Measurements from ENCODE around the gene MIR17HG. TPM values are rescaled to one million over a fixed set of nuclear protein-coding genes. Genes with fewer than 3 reads are reported as not detected.
A peak's percentile ranks its signal among the peaks of the same experiment; 100 is the strongest.

MIR17HG gene
- total RNA-seq, 1 donor from 2014 or later: 3.3 TPM

DNA sequence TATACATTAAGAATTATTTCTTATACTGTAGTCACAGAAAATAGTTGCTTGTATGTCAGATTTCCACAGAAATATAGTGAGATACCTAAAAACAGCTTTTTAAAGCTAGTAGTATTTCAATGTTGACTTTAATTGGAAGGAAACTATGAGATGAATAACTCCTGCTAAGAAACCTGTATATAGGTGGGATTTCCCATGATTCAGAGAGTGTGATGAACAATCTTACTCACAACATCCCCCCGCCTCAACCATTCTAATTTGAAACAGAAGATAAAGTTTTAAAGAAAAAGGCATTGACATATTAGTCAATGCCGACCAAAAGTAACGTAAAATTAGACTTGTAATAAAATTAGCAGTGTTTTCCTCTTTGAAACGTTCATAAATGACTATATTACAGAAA is 1.4 kb upstream of the MIR17HG start:
- H3K4me1 Mint-ChIP-seq (ENCODE audit: unreplicated experiment): peaks cover 23% of the 10 kb centered on the region
- TF ChIP-seq, protein P1, sequence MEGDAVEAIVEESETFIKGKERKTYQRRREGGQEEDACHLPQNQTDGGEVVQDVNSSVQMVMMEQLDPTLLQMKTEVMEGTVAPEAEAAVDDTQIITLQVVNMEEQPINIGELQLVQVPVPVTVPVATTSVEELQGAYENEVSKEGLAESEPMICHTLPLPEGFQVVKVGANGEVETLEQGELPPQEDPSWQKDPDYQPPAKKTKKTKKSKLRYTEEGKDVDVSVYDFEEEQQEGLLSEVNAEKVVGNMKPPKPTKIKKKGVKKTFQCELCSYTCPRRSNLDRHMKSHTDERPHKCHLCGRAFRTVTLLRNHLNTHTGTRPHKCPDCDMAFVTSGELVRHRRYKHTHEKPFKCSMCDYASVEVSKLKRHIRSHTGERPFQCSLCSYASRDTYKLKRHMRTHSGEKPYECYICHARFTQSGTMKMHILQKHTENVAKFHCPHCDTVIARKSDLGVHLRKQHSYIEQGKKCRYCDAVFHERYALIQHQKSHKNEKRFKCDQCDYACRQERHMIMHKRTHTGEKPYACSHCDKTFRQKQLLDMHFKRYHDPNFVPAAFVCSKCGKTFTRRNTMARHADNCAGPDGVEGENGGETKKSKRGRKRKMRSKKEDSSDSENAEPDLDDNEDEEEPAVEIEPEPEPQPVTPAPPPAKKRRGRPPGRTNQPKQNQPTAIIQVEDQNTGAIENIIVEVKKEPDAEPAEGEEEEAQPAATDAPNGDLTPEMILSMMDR (IDR thresholded peaks at IDR 0.05; ENCODE audit: unreplicated experiment): no peak
- no peaks in the 10 kb centered on the region for H3K9me3 Mint-ChIP-seq (ENCODE audit: unreplicated experiment)
- no peak overlapping the region for H3K27ac Mint-ChIP-seq (ENCODE audit: unreplicated experiment)
- DNase-seq (ENCODE audit: low spot score): no peak
- H3K36me3 Mint-ChIP-seq (ENCODE audit: low read depth, unreplicated experiment): peaks cover 10% of the 10 kb centered on the region
- peaks cover 12% of the 10 kb centered on the region for H3K27me3 Mint-ChIP-seq (ENCODE audit: unreplicated experiment)
- no peak overlapping the region for H3K4me3 Mint-ChIP-seq (ENCODE audit: unreplicated experiment)

DNA sequence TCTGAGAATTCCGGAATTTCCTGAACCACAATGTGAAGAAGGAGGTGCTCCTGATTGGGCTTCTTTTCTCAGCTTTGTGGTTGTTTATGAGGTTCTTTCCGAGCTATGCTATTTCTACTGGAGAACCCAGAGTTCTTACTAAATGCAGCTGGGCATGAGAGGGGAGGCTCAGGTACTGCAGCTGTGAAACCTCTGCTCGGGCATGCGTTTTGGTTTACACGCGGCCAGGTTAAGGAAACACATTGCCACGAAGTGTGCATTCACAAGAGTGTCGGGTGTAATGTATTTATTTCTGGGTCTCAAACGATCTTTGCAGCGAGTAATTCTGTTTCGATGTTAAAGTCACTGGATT is 661 bp upstream of the MIR17HG start:
- H3K27me3 Mint-ChIP-seq (ENCODE audit: unreplicated experiment): peaks cover 12% of the 10 kb centered on the region
- H3K4me3 Mint-ChIP-seq (ENCODE audit: unreplicated experiment): peak overlapping the region; percentile 94
- peak; percentile 22 for DNase-seq (ENCODE audit: low spot score)
- H3K27ac Mint-ChIP-seq (ENCODE audit: unreplicated experiment): peak overlapping the region; percentile 84
- TF ChIP-seq, protein P1 (IDR thresholded peaks at IDR 0.05; ENCODE audit: unreplicated experiment): no peak
- no peaks in the 10 kb centered on the region for H3K9me3 Mint-ChIP-seq (ENCODE audit: unreplicated experiment)
- peaks cover 10% of the 10 kb centered on the region for H3K36me3 Mint-ChIP-seq (ENCODE audit: low read depth, unreplicated experiment)
- H3K4me1 Mint-ChIP-seq (ENCODE audit: unreplicated experiment): peaks cover 27% of the 10 kb centered on the region

DNA sequence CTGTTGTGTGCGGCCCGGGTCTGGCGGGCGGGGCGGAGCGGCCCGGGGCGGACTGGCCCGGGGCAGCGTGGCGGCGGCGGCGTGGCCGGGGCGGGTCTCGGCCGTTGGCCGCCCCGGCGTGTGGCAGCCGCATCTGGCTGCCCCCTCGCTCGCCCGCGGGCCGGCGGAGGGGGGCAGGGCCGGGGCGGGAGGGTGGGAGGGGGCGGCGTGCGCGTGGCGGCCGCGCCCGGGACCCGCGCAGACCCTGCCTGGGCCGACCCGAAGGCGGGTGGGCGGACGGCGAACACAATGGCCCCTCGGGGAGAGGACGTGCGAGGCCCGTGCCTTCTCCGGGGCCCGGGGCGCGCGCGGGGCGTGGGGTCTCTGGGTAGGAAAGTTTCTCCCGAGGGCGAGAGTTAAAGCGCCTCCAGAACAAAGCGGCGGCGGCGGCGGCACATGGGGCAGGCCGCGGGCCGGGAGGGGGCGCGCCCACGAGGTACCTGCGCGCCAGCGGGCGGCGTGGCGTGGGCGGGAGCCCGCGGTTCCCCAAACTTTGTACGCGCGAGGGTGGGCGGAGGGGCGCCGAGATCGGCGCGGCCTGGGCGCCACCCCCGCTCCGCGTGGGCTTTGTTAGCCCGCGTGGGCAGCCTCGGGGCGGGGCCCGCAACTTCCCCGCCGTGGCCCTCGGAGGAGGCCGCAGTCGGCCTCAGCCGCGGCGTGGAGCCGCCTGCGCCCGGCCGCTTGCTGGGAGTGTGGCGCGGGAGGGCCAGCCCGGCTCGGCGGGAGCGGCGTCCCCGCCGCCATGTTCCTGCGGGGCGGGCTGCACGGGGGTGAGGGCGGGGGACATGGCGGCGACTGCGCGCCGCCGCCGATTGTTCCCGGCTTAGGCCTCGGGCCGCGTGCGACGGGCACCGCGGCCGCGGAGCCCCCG is 764 bp downstream of the MIR17HG start:
- Mint-ChIP-seq H3K4me1 (ENCODE audit: unreplicated experiment) (peaks cover 27% of the 10 kb centered on the region), H3K27ac (ENCODE audit: unreplicated experiment) (no peak overlapping the region), H3K9me3 (ENCODE audit: unreplicated experiment) (no peaks in the 10 kb centered on the region), H3K4me3 (ENCODE audit: unreplicated experiment) (no peak overlapping the region), H3K27me3 (ENCODE audit: unreplicated experiment) (peaks cover 12% of the 10 kb centered on the region), H3K36me3 (ENCODE audit: low read depth, unreplicated experiment) (peaks cover 10% of the 10 kb centered on the region)
- DNase-seq (ENCODE audit: low spot score): peak; percentile 49
- TF ChIP-seq, protein P1 (IDR thresholded peaks at IDR 0.05; ENCODE audit: unreplicated experiment): no peak

DNA sequence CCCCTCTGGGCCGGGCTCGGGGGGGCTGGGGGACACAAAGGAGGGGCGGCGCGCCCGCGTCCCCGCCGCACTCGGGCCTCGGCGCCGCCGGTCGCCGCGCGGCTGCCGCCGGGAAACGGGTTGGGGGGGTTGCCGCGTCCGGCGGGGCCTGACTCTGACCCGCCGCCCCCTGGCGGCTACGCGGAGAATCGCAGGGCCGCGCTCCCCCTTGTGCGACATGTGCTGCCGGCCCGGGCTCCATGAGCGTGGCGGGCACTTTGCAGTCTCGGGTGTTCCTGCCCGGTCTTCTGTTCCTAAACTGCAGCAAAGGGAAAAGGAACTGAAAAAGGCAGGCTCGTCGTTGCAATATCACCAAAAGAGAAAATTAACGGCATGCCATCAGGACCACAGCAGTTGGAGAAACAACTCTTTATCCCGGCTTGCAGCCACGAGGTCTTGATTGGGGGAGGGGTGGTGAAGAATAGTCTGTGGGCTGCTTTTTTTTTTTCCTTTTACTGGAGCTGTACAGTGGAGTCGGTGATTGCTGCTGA is 1.5 kb downstream of the MIR17HG start:
- H3K4me3 Mint-ChIP-seq (ENCODE audit: unreplicated experiment): peak overlapping the region; percentile 96
- H3K9me3 Mint-ChIP-seq (ENCODE audit: unreplicated experiment): no peaks in the 10 kb centered on the region
- H3K27me3 Mint-ChIP-seq (ENCODE audit: unreplicated experiment): peaks cover 12% of the 10 kb centered on the region
- TF ChIP-seq, protein P1 (IDR thresholded peaks at IDR 0.05; ENCODE audit: unreplicated experiment): peak; percentile 98
- DNase-seq (ENCODE audit: low spot score): peak; percentile 97
- peaks cover 27% of the 10 kb centered on the region for H3K4me1 Mint-ChIP-seq (ENCODE audit: unreplicated experiment)
- peak overlapping the region; percentile 90 for H3K27ac Mint-ChIP-seq (ENCODE audit: unreplicated experiment)
- peaks cover 10% of the 10 kb centered on the region for H3K36me3 Mint-ChIP-seq (ENCODE audit: low read depth, unreplicated experiment)

Measured in endothelial cell (in vitro differentiated cells).